Ammon's horn (tissue), 1 donor: Measurements from ENCODE around the gene COL17A1.

Experiments used
- DNase-seq: peaks from one replicate; pipeline ENCODE4 v3.0.0-alpha.2; 2016; ENCODE audit warnings: low spot score

Gene COL17A1

DNA sequence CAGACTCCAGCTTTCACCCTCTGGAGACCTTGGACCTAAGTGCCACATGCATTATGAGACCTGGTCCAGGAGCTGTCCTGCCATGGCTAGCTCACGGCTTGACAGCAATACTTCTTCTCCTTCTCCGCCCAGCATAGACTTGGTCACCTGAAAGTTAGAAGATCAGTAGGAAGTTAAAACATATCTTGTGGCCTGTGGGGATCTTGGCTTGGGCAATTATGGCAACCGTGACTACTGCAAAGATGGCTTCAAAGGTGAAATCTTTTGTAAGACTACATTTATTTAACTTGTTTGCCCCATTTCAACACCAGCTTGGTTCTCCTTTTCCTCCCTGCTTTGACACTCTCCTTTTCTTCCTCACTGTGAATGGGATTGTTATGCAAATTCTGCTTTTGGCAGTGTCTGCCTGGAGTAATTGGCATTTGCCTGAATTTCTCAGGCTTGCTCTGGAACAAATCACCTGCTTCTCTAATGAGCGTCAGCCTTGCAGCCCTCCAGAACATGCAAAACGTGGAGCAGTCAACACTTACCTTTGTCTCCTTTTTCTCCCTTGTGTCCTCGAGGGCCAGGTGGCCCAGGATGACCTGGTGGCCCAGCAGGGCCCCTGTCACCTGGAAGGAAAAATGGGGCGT lies 53.4 kb downstream of the COL17A1 start:
- DNase-seq = peak; percentile 55

DNA sequence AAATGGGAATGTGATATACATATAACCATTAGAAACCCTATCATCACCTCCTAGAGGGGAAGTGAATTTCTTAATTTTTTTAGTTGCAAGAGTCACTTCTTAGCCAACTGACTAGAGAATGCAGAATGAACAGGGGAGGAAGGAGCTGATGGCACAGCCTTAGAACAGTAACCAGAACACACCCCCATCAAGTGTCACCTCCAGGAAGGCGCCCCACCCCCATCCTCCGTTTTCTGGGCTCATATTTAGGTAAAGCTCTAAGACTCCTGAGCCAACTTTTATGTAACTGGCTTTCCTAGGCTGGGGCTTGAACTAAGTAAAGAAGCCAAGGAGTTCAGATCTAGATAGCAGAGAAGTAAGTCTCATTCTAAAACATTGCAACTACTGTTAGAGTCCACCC lies 54.0 kb downstream of the COL17A1 start:
- no peak for DNase-seq

DNA sequence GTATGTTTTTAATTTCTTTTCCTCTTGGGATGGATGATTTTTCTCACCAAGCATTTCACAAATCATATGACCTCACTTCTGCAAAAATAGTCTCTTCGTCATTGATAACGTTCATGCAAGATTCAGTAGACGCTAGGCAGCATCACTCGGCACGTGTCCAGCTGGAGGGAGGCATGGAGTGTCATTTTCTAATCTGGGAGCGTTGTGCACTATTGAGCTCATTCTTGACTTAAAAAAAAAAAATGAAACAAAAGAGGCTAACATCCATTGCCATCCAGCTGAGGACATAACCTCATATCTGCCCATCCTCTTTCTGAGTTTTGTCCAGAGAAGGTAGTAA lies 56.2 kb downstream of the COL17A1 start:
- peak; percentile 87 for DNase-seq

DNA sequence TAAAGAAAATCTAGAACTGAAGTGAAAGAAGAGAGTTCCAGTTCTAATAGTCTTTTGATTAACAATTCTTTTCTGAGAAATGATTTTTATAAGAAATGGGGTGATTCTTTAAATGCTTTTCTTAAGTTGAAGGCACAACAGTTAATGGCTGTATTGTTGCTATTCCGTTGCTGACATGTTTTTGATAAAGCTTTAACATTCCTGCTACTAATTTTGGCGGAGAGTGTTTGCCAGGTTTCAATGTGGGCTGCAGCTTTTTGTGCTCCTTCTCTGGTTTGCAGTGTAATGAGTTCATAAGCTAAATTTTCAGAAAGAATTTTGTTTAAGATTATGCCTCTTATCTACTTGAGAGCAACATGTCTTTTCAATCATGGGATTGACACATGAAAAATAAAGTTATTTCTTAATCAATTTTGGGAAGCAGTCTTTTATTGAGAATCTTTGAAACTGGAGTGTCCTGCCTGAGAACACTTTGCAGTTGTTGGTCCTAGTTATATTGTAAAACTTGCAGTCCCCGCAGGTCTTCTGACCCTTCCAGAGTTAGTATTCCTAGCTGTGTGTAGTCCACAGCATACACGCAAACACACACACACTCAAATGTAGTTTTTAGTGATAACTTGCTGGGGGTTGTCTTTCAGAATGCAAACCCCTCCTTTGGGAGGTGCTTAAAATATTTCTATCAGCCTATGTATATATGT lies 56.7 kb downstream of the COL17A1 start:
- DNase-seq = no peak

DNA sequence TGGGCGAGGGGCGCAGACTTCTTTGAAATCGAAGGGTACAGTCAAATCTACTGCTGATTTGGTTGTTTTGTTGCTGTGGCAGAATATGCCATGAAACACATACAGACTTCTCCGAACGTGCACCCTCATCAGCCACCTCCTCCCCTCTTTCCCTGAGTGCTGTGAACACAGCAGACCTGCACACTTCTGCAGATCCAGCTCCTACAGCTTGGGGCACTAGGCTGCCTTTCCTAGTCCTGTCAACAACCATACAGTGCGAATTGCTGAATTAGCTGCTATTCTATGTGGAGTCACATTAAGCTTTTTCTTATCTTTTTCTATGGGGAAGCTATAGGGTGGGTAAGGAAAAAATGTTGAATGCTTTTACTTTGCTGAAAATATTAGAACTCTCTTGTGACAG lies 57.5 kb downstream of the COL17A1 start:
- DNase-seq = peak; percentile 86

DNA sequence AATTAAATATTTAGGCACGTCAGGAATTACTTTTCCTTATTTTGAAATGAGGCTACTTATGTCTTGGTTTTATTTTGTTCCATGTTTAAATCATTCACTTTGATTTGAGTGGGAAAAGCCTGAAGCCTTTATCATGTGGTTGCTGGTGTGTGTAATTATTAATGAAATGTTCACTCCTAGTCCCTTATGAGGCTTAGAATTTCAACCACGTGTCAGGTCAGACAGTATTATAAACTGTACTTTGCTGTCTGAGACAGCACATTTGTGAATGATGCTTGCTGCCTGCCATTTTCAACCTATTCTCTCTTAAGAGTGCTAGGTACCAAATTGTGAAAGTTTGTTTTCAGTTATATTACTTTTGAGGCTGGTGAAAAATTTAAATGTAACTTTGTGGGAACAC lies 58.9 kb downstream of the COL17A1 start:
- DNase-seq = no peak

DNA sequence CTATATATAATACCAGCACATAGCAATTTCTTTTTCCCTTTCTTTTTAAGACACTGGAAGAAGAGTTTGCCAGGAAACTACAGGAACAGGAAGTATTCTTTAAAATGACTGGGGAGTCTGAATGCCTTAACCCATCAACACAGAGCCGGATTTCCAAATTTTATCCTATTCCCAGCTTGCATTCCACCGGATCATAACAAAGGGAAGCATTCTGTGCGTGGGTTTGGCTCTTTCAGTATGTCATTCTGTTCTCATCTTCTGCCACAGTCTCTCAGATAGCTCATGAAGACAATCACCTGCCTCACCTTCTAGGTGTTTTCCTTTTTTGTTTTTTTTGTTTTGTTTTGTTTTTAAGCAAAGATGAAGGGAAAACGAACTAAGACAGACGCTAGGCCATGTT lies 60.2 kb downstream of the COL17A1 start:
- peak; percentile 44 for DNase-seq

DNA sequence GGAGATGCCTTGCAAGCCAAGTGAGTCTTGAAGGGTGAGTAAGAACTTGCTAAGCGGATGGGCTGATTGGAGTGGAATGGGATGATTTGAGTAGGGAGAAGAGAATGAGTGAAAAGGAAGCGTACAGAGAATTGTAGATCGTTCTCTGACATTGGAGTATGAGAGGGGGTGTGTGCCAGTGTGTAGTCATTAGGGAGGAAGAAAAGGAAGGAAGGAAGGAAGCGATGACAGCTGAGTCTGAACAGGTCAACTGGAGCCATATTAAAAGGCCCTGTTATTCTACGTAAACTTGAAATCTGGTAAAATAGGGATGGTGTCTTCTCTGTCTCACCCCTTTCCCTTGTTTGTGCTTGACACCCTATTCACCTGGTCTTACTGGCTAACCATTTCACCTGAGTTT lies 63.7 kb downstream of the COL17A1 start:
- DNase-seq = no peak

DNA sequence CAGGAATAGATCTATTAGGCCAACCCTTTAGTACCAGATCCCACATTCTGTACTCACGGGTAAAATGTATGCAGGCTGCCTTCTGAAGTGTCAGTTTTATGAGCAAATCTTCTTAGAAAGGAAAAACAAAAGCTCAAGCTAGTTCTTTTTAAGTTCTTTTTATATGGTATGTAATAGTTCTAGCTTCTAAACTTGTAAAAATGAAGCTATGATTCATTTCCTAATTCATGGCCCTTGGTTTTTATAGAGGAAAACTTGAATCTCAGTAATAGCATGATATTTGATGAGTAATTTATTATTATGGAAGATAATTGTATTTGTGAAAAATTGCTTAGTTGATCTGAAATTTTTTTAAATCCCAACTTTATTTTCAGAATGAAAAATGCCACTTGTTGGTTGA lies 64.4 kb downstream of the COL17A1 start:
- no peak for DNase-seq

DNA sequence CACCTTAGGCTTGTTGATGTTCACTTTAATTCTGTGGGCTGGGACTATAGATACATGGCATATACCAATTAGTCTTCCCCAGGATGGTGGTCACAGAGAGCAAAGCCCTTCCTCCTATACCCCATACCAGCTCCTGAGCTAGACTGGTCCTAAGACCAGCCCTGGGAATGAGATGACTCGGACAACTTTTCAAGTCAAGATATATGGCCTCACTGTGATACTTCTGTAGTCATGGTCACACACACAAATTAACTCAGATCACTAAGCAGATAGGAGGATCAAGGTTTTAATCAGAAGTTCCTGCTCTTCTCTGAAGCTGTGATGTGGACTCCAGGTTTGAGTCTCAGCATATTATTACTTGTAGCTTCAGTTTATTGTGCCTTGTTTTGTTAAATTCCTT lies 65.7 kb downstream of the COL17A1 start:
- DNase-seq = no peak

DNA sequence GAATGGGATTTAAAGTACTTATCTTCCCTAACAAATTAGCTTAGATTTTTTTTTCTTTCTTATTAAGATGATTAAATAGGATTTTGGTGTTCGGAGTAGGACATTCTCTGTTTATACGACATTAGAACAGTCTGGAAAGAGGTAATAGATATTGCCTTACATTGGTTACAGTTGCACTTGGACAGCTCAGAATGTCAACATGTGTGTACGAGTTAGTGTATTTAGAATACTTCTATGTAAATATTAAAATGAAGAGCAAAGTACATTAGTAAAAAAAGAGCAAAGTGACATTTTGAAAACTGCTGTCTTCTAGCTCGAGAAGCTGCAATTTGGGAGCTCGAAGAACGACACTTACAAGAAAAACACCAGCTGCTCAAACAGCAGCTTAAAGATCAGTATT lies 67.2 kb downstream of the COL17A1 start:
- no peak for DNase-seq

DNA sequence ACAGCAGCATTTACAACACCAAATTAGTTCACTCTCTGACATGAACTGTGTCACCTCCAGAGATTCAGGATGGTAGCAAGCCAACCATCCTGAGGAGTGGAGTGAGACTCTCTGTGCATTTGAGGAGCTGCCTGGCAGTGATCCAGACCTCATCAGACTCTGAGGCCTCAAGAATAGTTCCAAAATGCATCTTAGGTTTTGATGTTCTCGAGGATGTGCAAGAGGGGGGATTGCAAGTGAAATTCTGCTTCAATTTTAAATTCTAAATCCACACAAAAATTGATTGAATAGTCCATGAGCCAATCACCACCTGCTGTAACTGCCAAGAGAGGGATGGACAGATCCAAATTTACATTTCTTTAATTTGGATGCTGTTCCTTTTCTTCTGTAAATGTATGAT lies 69.0 kb downstream of the COL17A1 start:
- no peak for DNase-seq

DNA sequence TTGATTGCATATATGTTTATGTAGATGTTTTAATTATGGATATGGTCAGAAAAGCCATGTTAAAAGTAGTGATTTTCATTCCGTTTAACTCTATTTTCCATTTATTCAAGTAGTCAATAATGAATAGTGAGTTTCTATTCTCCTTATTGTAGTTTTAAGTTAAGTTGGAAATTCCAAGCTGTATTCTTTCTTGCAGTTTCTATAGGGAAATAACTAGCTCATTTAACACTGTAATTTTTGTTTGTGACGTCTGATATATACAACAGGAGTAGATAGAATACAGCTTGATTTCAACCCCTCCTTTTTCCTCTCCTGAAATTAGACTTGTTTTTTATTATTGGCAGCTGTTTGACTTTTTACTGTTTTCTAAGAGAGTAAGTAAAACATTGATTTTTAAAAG lies 71.5 kb downstream of the COL17A1 start:
- DNase-seq = no peak

DNA sequence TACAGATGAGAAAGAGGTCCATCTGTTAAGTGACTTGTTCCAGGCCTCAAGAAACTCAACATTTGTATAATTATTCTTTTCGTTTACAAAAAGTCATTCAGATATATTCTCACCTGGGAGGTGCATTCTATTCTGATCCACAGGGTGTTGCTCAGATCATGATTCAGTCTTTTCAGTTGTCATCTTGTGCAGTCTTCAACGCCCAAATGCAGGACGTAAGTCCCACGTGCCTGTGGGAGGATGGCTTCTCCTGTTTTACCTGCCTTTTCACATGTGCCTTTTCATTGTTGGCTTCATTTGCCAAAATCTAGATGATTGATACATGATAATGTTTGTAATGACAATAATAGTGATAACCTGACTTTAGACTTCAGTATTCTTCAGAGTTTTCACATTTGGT lies 72.2 kb downstream of the COL17A1 start:
- no peak for DNase-seq

DNA sequence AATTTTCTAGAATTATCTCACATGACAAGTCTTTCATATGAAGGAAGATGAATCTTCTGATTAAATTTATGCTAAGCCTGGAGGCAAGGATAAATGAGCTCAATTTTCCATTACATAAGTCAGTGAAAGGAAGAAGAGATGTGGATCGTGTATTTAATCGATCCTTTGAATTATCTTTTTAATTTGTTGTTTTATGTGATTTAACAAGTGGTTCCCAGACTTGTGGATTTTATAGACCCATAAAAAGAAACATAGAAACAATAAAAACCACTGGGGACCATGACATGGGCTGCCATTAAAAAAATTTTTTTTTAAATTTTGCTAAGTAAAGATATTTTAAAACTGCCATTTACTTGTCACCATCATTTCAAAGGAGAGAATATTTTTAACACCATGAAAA lies 73.8 kb downstream of the COL17A1 start:
- no peak for DNase-seq

DNA sequence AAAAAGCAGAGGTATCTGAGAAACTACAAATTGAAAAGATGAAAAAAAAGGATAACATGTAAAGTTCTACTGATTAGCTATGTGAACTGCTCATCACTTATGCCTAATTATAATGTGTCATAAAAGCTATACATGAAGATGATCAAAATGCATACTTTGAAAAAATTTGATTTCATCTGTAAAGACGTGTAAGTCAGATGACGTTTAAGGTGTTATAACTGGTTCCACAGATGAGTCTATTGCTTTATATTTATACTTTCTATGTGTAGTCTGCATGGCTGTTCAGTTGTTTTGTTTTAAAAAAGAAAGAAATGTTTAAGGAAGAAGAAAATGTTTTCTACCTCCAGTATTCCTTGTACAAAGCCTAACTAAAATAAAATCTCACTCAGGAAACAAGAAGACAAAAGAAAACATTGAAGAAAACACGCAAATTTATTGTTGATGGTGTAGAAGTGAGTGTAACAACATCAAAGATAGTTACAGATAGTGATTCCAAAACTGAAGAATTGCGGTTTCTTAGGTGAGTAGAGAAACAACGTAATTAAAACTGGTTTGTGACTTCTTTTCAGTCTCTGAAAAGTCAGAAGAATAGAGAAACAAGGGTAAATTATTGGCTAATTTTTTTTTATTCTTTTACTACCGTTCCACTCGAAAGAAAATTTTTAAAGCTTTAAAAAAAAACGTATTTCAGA lies 80.4 kb downstream of the COL17A1 start:
- DNase-seq = no peak

DNA sequence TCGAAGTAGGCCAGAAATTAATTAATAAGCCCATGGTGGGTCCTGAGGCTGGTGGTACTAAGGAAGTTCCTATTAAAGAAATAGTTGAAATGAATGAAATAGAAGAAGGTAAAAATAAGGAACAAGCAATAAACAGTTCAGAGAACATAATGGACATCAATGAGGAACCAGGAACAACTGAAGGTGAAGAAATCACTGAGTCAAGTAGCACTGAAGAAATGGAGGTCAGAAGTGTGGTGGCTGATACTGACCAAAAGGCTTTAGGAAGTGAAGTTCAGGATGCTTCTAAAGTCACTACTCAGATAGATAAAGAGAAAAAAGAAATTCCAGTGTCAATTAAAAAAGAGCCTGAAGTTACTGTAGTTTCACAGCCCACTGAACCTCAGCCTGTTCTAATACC lies 82.8 kb downstream of the COL17A1 start:
- DNase-seq = no peak

DNA sequence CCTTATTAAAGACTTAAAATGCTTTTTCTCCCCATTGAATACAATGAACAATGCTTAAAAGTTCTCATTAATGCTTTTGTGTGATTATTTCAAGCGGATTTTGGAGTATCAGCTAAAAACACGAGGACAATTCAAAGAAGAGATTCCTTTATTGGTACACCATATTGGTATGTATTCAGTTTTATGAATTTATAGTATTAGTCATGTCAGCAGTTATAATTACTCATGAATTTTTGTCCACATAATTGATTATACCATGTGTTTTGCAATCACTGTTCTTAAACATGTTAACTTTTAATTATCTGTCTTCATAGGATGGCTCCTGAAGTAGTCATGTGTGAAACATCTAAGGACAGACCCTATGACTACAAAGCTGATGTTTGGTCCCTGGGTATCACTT lies 86.9 kb downstream of the COL17A1 start:
- no peak for DNase-seq

DNA sequence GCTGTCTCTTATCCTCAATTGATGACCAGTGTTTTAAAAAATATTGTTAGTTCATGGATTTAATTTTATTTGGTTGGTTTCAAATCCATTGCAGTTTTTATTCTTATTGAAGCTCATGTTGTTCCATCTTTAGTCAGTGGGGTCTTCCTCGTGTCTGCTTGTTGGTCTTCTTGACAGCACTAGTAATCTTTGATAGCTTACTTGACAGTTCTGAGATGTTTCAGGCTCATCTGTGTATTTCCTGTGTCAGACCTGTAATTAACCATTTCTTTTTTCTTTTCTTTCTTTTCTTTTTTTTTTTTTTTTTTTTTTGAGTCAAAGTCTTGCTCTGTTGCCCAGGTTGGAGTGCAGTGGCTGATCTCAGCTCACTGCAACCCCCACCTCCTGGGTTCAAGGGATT lies 90.5 kb downstream of the COL17A1 start:
- DNase-seq = no peak

DNA sequence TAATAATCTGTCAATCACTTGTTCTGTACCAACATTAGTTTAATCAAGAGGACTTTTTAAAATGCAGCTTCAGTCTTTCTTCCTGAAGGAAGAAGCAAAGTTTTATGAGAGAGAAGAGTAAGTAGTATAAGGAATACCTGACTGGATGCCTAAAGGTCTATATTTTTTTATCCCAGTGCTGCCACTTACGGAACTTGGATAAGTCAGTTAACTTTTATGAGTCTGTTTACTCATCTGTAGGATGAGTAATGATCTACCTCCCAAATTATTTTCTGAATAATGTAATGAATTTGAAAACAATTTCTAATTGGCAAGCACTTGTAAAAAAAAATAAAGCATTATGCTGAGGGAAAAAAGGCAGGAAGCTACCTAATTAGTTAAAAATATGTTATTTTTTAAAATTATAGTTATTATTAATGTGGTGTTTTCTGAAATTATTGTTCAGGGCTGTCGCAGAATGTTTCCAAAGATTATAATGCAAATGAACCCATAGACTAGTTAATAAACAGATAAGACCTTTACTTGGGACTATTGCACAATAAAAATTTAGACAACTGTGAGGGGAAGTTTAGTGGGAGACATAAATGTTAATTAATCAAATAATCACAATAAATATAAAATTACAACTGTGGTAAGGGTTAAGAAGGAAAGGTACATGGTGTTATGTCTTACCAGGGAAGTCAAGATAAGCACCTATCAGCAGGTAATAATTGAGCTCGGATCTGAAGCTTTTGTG lies 94.1 kb downstream of the COL17A1 start:
- no peak for DNase-seq

DNA sequence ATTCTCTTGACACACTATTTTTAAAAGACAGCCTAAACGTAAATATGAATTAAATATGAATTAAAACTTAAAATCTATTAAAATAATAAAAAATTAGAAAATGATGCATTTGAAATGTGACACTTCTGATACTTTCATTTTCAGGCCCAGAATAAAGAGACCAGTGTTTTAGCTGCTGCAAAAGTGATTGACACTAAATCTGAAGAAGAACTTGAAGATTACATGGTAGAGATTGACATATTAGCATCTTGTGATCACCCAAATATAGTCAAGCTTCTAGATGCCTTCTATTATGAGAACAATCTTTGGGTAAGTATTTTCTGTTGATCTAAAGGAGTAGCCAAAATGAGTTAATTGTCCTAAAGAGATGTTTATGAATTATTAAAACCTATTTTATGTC lies 95.1 kb downstream of the COL17A1 start:
- no peak for DNase-seq

DNA sequence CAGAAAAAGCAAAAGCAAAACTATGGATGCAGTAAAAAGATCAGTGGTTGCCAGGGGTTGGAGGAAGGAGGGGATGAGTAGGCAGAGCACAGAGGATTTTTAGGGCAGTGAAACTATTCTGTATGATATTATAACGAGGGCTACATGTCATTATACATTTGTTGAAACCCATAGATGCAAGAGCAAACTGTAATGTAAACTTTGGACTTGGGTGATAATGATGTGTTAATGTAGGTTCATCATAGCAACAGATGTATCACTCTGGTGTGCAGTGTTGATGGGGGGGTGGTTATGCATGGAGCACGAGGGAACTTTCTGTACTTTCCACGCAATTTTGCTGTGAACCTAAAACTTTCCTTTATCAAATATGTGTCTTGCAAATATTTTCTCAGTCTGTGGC lies 95.6 kb downstream of the COL17A1 start:
- DNase-seq = no peak

DNA sequence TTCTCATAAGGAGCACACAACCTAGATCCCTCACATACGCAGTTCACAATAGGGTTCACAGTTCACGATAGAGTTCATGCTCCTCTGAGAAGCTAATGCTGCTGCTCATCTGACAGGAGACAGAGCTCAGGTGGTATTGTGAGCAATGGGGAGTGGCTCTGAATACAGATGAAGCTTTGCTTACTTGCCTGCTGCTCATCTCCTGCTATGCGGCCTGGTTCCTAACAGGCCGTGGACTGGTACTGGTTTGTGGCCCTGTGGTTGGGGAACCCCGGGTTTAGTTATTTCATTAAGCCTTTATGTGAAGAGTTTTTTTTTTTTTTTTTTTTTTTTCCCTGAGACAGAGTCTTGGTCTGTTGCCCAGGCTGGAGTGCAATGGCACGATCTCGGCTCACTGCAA lies 99.3 kb downstream of the COL17A1 start:
- no peak for DNase-seq
